Keratinocyte (primary cell): Measurements from ENCODE around the gene TMEM266. TPM values are rescaled to one million over a fixed set of nuclear protein-coding genes. Genes with fewer than 3 reads are reported as not detected.

Source experiments
- DNase-seq: peaks from one replicate; pipeline ENCODE4 v3.0.0-alpha.2; 2011; ENCODE audit warnings: low read depth, missing footprints, low spot score
- FAIRE-seq: peaks from 2 replicates; lab custom pipeline; 2011; peaks lifted over from hg19 to GRCh38; lab: Jason Lieb, UNC
- H2AFZ ChIP-seq: 2 replicates; pipeline ENCODE4 v1.6.0; 2012; ENCODE audit warnings: low read length, control low read depth, inconsistent platforms; ENCODE audit not compliant: control insufficient read depth
- H3K27ac ChIP-seq: 2 replicates; pipeline ENCODE4 v1.5.1; 2011; ENCODE audit warnings: low read length; ENCODE audit not compliant: control insufficient read depth, insufficient read depth
- H3K27me3 ChIP-seq: 3 replicates; pipeline ENCODE4 v1.6.0; 2011; ENCODE audit warnings: low read length; ENCODE audit not compliant: control insufficient read depth, insufficient read depth; ENCODE audit errors: extremely low read depth
- H3K36me3 ChIP-seq, 2 experiments: 2 replicates in 1 of 2; 3 replicates in 1 of 2; pipeline ENCODE4 v1.5.1; 2011; ENCODE audit warnings: low read length in 2 of 2, mild to moderate bottlenecking in 1 of 2; ENCODE audit not compliant: control insufficient read depth in 2 of 2, insufficient read depth in 2 of 2; ENCODE audit errors: extremely low read depth in 1 of 2
- H3K4me1 ChIP-seq: 3 replicates; pipeline ENCODE4 v1.5.1; 2011; ENCODE audit warnings: low read length; ENCODE audit not compliant: control insufficient read depth, insufficient read depth; ENCODE audit errors: extremely low read depth
- H3K4me2 ChIP-seq: 3 replicates; pipeline ENCODE4 v1.6.0; 2011; ENCODE audit warnings: low read depth, low read length; ENCODE audit not compliant: control insufficient read depth, insufficient read depth; ENCODE audit errors: extremely low read depth
- H3K4me3 ChIP-seq, 3 experiments: fragments of 200-600 bp in 1 of 3; sonication (generic) in 1 of 3; 2 replicates in 2 of 3; 3 replicates in 1 of 3; pipeline ENCODE4 v1.5.1; 2011 to 2016; ENCODE audit warnings: low read length in 3 of 3, mild to moderate bottlenecking in 3 of 3, control low read depth in 2 of 3, inconsistent platforms in 1 of 3, low read depth in 1 of 3, mixed read lengths in 1 of 3, mixed run types in 1 of 3, moderate library complexity in 1 of 3; ENCODE audit not compliant: control insufficient read depth in 2 of 3, insufficient read depth in 2 of 3; ENCODE audit errors: extremely low read depth in 1 of 3
- H3K79me2 ChIP-seq: 2 replicates; pipeline ENCODE4 v1.6.0; 2012; ENCODE audit warnings: low read length; ENCODE audit not compliant: control insufficient read depth, insufficient read depth
- H3K9ac ChIP-seq: 3 replicates; pipeline ENCODE4 v1.6.0; 2011; ENCODE audit warnings: low read length; ENCODE audit not compliant: control insufficient read depth, insufficient read depth; ENCODE audit errors: extremely low read depth
- H3K9me1 ChIP-seq: 3 replicates; pipeline ENCODE4 v1.6.0; 2011; ENCODE audit warnings: low read length; ENCODE audit not compliant: control insufficient read depth, insufficient read depth; ENCODE audit errors: extremely low read depth
- H3K9me3 ChIP-seq: 2 replicates; pipeline ENCODE4 v1.5.1; 2012; ENCODE audit warnings: low read depth, low read length; ENCODE audit not compliant: control insufficient read depth
- H4K20me1 ChIP-seq: 3 replicates; pipeline ENCODE4 v1.6.0; 2011; ENCODE audit warnings: low read length; ENCODE audit not compliant: control insufficient read depth, insufficient read depth; ENCODE audit errors: extremely low read depth
- EZH2 ChIP-seq: IDR thresholded peaks from one replicate; pipeline ENCODE4 v1.6.1; 2012; ENCODE audit warnings: inconsistent platforms, mild to moderate bottlenecking, low read length, moderate library complexity
- dilution Hi-C: fragments of 300-500 bp; cut with MboI; formaldehyde crosslinking; loops from one replicate; pipeline ENCODE4 v1.7.0; 2020; ENCODE audit warnings: low sequenced_read_pairs; ENCODE audit not compliant: extremely low pct_ligation_motif_present
- polyA plus RNA-seq, 5 experiments: library from polyadenylated mRNA; depleted of rRNA in 3 of 5; stranded (reverse) in 3 of 5; stranded (forward) in 1 of 5; unstranded in 1 of 5; fragments of >200 nt; gene quantifications; 1 replicate in 1 of 5; 2 replicates in 3 of 5; 3 replicates in 1 of 5; pipeline versions ENCODE4 v1.2.1 to v1.2.3, GENCODE V29; 2011 to 2012; ENCODE audit warnings: missing spikeins in 2 of 5, low read depth in 1 of 5, low replicate concordance in 1 of 5
- TF ChIP-seq, protein P1 (sequence below), 3 experiments: IDR thresholded peaks in 1 of 3; conservative IDR thresholded peaks in 1 of 3; optimal IDR thresholded peaks in 1 of 3; 2 replicates in 2 of 3; 3 replicates in 1 of 3; pipeline versions ENCODE3 to v1.5.1; 2011; ENCODE audit warnings: low read length in 3 of 3, mild to moderate bottlenecking in 3 of 3, moderate library complexity in 2 of 3, control low read depth in 1 of 3, inconsistent platforms in 1 of 3; ENCODE audit not compliant: insufficient read depth in 2 of 3; ENCODE audit errors: extremely low read depth in 1 of 3

TMEM266 gene
- polyA plus RNA-seq, 1 donor (not counting 4 experiments of a cell fraction or from before 2014, with no cell fraction given), result 0.03 TPM

DNA sequence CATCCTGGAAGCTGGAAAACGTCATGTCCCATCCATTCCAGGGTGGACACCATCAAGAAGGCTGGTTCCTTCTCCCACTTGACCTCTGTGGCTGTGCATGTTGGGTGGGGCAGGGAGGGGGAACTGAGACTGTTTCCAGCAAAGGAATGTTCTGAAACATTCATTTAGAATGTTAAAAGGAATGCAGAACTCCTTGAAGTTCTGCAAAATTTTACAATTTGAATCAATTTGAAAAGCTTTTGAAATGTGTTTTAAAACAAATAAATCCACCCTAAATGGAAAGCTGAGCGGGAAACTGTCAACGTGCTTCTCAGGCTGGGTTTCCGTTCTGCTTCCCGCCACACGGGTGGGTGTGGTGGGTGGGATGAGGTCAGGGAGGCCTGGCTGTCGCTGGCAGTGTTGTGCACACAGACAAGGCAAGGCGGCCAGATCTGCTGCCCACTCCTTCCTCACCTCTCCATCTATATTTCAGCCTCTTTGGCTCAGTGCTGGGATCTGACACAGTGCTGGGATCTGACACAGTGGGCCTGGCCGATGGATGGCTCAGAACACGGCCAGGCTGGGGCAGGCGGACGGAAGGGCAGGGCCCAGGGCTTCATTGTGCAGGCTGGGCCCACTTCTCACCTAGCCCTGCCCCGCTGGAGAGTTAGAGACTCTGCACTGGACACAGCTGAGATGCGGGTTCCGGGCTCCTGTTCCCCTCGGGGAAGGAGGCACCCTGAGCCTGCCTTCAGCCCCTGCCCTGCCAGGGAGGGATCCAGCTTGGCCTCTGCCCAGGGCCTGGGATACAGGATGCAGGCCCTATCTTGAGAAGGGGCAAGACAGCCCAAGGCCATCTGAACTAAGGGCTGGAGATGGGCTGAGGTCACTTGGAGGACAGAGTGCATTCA, 110.4 kb downstream of the TMEM266 start:
- H4K20me1 ChIP-seq, result no peaks in the 10 kb centered on the region
- DNase-seq (no peak), FAIRE-seq (no peak)
- H3K27ac ChIP-seq, result no peak overlapping the region
- TF ChIP-seq, protein P1, sequence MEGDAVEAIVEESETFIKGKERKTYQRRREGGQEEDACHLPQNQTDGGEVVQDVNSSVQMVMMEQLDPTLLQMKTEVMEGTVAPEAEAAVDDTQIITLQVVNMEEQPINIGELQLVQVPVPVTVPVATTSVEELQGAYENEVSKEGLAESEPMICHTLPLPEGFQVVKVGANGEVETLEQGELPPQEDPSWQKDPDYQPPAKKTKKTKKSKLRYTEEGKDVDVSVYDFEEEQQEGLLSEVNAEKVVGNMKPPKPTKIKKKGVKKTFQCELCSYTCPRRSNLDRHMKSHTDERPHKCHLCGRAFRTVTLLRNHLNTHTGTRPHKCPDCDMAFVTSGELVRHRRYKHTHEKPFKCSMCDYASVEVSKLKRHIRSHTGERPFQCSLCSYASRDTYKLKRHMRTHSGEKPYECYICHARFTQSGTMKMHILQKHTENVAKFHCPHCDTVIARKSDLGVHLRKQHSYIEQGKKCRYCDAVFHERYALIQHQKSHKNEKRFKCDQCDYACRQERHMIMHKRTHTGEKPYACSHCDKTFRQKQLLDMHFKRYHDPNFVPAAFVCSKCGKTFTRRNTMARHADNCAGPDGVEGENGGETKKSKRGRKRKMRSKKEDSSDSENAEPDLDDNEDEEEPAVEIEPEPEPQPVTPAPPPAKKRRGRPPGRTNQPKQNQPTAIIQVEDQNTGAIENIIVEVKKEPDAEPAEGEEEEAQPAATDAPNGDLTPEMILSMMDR (optimal IDR thresholded peaks at IDR 0.05 in 1 of 3, IDR thresholded peaks at IDR 0.05 in 1 of 3, conservative IDR thresholded peaks at IDR 0.05 in 1 of 3; ENCODE audit: extremely low read depth in 1 of 3, insufficient read depth in 2 of 3, low read length in 3 of 3), result no peak
- TF ChIP-seq EZH2, result no peak
- H3K4me3 ChIP-seq, result no peak overlapping the region
- no peak overlapping the region for H3K4me2 ChIP-seq
- peaks cover 4% of the 10 kb centered on the region for H3K27me3 ChIP-seq
- no peaks in the 10 kb centered on the region for H3K9me1 ChIP-seq
- no peaks in the 10 kb centered on the region for H3K4me1 ChIP-seq
- no peaks in the 10 kb centered on the region for H3K79me2 ChIP-seq
- no peak overlapping the region for H2AFZ ChIP-seq
- no peaks in the 10 kb centered on the region for H3K9me3 ChIP-seq
- dilution Hi-C loops, result no loop called here
- H3K36me3 ChIP-seq, result no peaks in the 10 kb centered on the region
- H3K9ac ChIP-seq, result no peak overlapping the region

DNA sequence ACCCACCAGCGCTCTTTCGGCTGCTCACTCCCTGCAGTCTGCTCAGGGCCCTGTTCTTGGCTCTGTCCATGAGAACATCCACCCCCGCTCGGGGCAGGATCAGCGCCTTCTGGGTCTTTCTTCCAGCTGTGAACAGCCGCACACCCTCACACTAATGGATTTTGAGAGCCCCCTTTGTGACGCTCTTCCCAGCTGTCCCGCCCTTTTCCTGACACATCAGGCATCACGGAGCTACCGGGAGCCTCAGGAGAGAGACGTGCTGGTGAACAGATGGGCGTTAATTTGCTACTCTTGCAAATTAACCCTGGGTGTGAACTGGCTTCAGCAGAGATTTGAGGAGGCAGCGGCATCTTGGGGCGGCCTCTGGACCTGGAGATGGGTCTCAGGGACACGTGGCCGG, 113.0 kb downstream of the TMEM266 start:
- no peak for DNase-seq
- dilution Hi-C loops, result no loop called here
- Histone ChIP-seq H3K9me3 (peaks cover 2% of the 10 kb centered on the region), H3K27me3 (peaks cover 4% of the 10 kb centered on the region), H3K4me1 (peaks cover 7% of the 10 kb centered on the region), H3K27ac (no peak overlapping the region), H3K9me1 (no peaks in the 10 kb centered on the region), H3K9ac (no peak overlapping the region), H3K4me2 (no peak overlapping the region), H3K79me2 (no peaks in the 10 kb centered on the region), H2AFZ (no peak overlapping the region), H3K4me3 (no peak overlapping the region), H4K20me1 (no peaks in the 10 kb centered on the region), H3K36me3 (no peaks in the 10 kb centered on the region)
- FAIRE-seq, result no peak
- TF ChIP-seq, protein P1 (optimal IDR thresholded peaks at IDR 0.05 in 1 of 3, IDR thresholded peaks at IDR 0.05 in 1 of 3, conservative IDR thresholded peaks at IDR 0.05 in 1 of 3; ENCODE audit: extremely low read depth in 1 of 3, insufficient read depth in 2 of 3, low read length in 3 of 3), result no peak
- no peak for TF ChIP-seq EZH2
